NT2/D1 (cell line): ENCODE results near the gene RPE65.
"Not testable (repeated sequence)": the region's sequence is repeated elsewhere in the genome, so short reads cannot be mapped to it uniquely, and the experiment has no call there.

Experiments
- DNase-seq: peaks from one replicate; pipeline ENCODE4 v3.0.0-alpha.2; 2011; ENCODE audit warnings: low read depth, low spot score
- H3K27me3 ChIP-seq: 2 replicates; pipeline ENCODE4 v1.6.0; 2011; ENCODE audit warnings: mild to moderate bottlenecking; ENCODE audit not compliant: insufficient read length, insufficient read depth
- H3K36me3 ChIP-seq: 2 replicates; pipeline ENCODE4 v1.6.1; 2011; ENCODE audit warnings: mild to moderate bottlenecking, low read length, mixed read lengths; ENCODE audit not compliant: insufficient read depth, insufficient read length
- H3K4me1 ChIP-seq: 2 replicates; pipeline ENCODE4 v1.5.1; 2011; ENCODE audit not compliant: insufficient read depth, insufficient read length
- H3K4me3 ChIP-seq: 2 replicates; pipeline ENCODE4 v1.5.1; 2011; ENCODE audit warnings: low read depth; ENCODE audit not compliant: insufficient read length
- H3K9ac ChIP-seq: 2 replicates; pipeline ENCODE4 v1.6.0; 2011; ENCODE audit warnings: low read depth; ENCODE audit not compliant: insufficient read length
- H3K9me3 ChIP-seq: 2 replicates; pipeline ENCODE4 v1.5.1; 2011; ENCODE audit warnings: mild to moderate bottlenecking, low read length; ENCODE audit not compliant: insufficient read depth
- SUZ12 ChIP-seq: IDR thresholded peaks from 2 replicates; pipeline ENCODE4 v1.6.1; 2011; ENCODE audit not compliant: insufficient read length, insufficient read depth; ENCODE audit errors: extremely low read depth
- YY1 ChIP-seq: IDR thresholded peaks from 2 replicates; pipeline ENCODE4 v1.6.1; 2011; ENCODE audit not compliant: insufficient read length, insufficient read depth
- ZNF274 ChIP-seq: IDR thresholded peaks from 2 replicates; pipeline ENCODE4 v1.6.1; 2011; ENCODE audit warnings: mild to moderate bottlenecking, low read depth, low read length

Gene RPE65

DNA sequence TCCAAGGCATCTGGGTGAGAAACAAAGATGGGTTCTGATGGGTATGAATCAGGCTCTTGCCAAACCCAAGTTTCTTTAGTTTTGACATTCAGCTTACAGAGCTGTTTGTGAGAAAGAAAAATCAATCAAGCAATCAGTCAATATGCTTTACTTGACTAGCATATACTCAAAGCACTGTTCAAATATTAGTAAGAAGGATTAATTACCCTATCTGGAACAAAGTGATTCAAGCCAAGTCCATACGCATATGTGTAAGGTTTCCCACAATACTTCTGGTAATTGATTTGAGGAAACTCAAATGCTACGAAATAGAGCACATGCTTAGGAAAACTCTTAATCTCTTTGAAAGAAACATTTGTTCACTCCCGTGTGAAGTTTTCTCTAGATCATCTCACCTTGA is 18.7 kb downstream of the RPE65 start:
- Histone ChIP-seq H3K9ac (no peak overlapping the region), H3K9me3 (no peaks in the 10 kb centered on the region), H3K27me3 (no peaks in the 10 kb centered on the region), H3K36me3 (no peaks in the 10 kb centered on the region), H3K4me1 (no peaks in the 10 kb centered on the region), H3K4me3 (no peak overlapping the region)
- TF ChIP-seq YY1, result no peak
- no peak for TF ChIP-seq ZNF274
- no peak for TF ChIP-seq SUZ12
- DNase-seq, result no peak

DNA sequence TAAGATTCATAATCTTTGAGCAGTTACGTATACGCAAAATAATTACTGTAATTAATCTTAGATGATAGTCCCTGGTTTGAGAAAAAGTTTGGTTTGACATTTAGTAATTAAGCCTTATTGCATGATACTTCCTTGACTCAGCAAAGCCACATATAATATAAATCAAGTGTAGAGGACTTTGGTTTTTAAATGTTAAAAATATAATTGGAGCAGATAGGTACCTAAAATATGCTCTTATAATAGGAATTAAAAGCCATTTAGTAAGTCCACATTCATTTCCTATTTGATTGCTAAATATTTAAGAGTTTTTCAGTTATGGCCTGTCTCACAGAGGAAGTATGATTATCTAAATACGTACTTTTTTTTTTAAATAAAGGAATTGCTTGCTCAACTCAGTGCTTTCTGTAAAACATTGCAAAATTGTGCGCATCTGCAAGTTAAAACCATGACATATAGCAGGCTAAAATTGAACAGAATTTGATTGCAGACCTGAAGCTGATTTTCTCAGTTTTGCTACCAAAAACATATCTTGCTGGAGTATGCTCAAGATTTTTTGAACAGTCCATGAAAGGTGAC is 20.4 kb downstream of the RPE65 start:
- no peak for TF ChIP-seq SUZ12
- no peak for TF ChIP-seq YY1
- TF ChIP-seq ZNF274, result no peak
- H3K9ac ChIP-seq, result no peak overlapping the region

GRCh38 chr1:68426594-68426993 is 23.2 kb downstream of the RPE65 start:
- DNase-seq, result no peak
- no peaks in the 10 kb centered on the region for H3K36me3 ChIP-seq
- no peak overlapping the region for H3K4me3 ChIP-seq
- no peaks in the 10 kb centered on the region for H3K27me3 ChIP-seq
- H3K4me1 ChIP-seq, result no peaks in the 10 kb centered on the region
- peaks cover 3% of the 10 kb centered on the region; the same call in 1 of the 2 replicates for H3K9me3 ChIP-seq
- TF ChIP-seq ZNF274, result no peak
- TF ChIP-seq YY1, result no peak
- no peak for TF ChIP-seq SUZ12
- H3K9ac ChIP-seq, result no peak overlapping the region

More for the DNA sequence above, 20.4 kb downstream of the RPE65 start:
- Histone ChIP-seq H3K27me3 (no peaks in the 10 kb centered on the region), H3K4me1 (no peaks in the 10 kb centered on the region), H3K9me3 (no peaks in the 10 kb centered on the region; the same call in 1 of the 2 replicates), H3K36me3 (no peaks in the 10 kb centered on the region), H3K4me3 (no peak overlapping the region)
- DNase-seq, result no peak

DNA sequence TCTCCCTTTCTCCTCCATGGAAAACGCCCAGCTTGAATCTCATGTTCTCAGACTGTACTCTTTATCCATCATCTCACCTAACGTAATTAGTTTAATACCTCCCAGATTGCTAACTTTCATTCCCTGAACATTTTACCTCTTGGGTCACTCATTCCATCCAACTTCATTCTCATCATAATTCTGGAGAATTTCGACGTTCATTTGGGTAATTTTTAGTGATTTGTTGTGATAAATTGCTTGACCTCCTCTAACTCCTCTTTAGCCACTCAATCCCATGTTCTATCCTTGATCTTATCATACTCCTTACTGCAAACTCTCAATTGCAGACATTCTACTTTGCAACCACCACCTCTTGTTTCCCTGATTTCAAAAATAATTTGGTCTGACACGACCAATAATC is 28.4 kb downstream of the RPE65 start:
- H3K9me3 ChIP-seq, result peaks cover 3% of the 10 kb centered on the region; the same call in 1 of the 2 replicates
- TF ChIP-seq SUZ12 (no peak), ZNF274 (no peak), YY1 (no peak)
- no peaks in the 10 kb centered on the region for H3K27me3 ChIP-seq
- no peak overlapping the region for H3K4me3 ChIP-seq
- H3K4me1 ChIP-seq, result no peaks in the 10 kb centered on the region
- H3K9ac ChIP-seq, result no peak overlapping the region
- no peak for DNase-seq
- H3K36me3 ChIP-seq, result no peaks in the 10 kb centered on the region

DNA sequence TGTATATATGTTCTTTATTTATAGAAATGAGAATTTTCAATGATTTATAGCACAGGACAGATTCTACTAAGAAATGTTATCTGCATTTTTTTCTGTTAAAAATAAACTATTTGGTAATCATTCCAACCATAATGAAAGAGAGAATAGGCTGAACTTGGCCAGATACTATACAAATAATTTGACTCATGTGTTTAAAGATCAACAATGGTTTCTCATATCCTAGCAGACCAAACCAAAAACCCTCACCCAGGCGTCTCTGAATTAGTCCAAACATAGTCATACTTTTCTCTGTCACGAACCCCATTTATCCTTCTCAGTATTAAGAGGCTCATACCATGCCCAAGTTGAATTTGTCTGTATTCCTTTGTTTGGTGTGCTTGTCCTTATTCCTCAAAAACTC is 40.3 kb downstream of the RPE65 start:
- DNase-seq, result no peak
- H3K9me3 ChIP-seq, result no peaks in the 10 kb centered on the region

GRCh38 chr1:68401506-68401905 is 48.2 kb downstream of the RPE65 start:
- DNase-seq, result no peak
- H3K27me3 ChIP-seq, result no peaks in the 10 kb centered on the region
- H3K9me3 ChIP-seq, result no peaks in the 10 kb centered on the region
- H3K4me3 ChIP-seq, result no peak overlapping the region
- no peaks in the 10 kb centered on the region for H3K36me3 ChIP-seq
- H3K9ac ChIP-seq, result no peak overlapping the region
- H3K4me1 ChIP-seq, result no peaks in the 10 kb centered on the region
- no peak for TF ChIP-seq YY1
- no peak for TF ChIP-seq ZNF274
- TF ChIP-seq SUZ12, result no peak

More for the DNA sequence above, 40.3 kb downstream of the RPE65 start:
- no peaks in the 10 kb centered on the region for H3K36me3 ChIP-seq
- no peaks in the 10 kb centered on the region for H3K27me3 ChIP-seq
- H3K4me1 ChIP-seq, result no peaks in the 10 kb centered on the region
- H3K9ac ChIP-seq, result no peak overlapping the region
- H3K4me3 ChIP-seq, result no peak overlapping the region
- TF ChIP-seq YY1 (no peak), ZNF274 (no peak), SUZ12 (no peak)

GRCh38 chr1:68395575-68395974 is 54.2 kb downstream of the RPE65 start:
- not testable (repeated sequence) for H3K4me1 ChIP-seq, H3K27me3 ChIP-seq, H3K36me3 ChIP-seq, DNase-seq, H3K9me3 ChIP-seq, H3K4me3 ChIP-seq, H3K9ac ChIP-seq

- not testable (repeated sequence) for H3K4me3 ChIP-seq, H3K9me3 ChIP-seq
These were observed 57.3 kb downstream of the RPE65 start for GRCh38 chr1:68392474-68392873.

GRCh38 chr1:68385798-68386524 is 63.8 kb downstream of the RPE65 start:
- H3K4me1 ChIP-seq, H3K27me3 ChIP-seq, H3K4me3 ChIP-seq, H3K9ac ChIP-seq, H3K36me3 ChIP-seq, DNase-seq: not testable (repeated sequence)
- peaks cover 14% of the 10 kb centered on the region for H3K9me3 ChIP-seq

More at GRCh38 chr1:68392474-68392873, 57.3 kb downstream of the RPE65 start:
- H3K27me3 ChIP-seq, DNase-seq, H3K9ac ChIP-seq, H3K4me1 ChIP-seq, H3K36me3 ChIP-seq: not testable (repeated sequence)
